GM12878 (cell line): ENCODE measurements around the gene PRKAG2. TPM values are rescaled to one million over a fixed set of nuclear protein-coding genes. Genes with fewer than 3 reads are reported as not detected.

Source experiments
- ATAC-seq: fragments of 200-7000 bp; cut with Tn5 transposase; 3 replicates; pipeline ENCODE4 v1.9.1; 2020; ENCODE audit warnings: mild to moderate bottlenecking, moderate library complexity
- BruUV-seq: library from RNA; stranded (reverse); fragments of 400-500 nt; replicated peaks from 2 replicates; lab custom pipeline; 2021; lab: Mats Ljungman, UMichigan
- CTCF ChIA-PET: fragments of 300-600 bp; sonication (Branson Sonifier 250); formaldehyde crosslinking; extraction: SDS; loops from one replicate; lab custom pipeline; 2021; ENCODE audit warnings: inconsistent platforms; lab: Yijun Ruan, JAX
- POLR2A ChIA-PET: fragments of 350-600 bp; formaldehyde crosslinking; extraction: SDS; loops from one replicate; lab custom pipeline; 2021; ENCODE audit warnings: inconsistent platforms; lab: Charles Lee
- RAD21 ChIA-PET: fragments of 300-600 bp; sonication (Branson Sonifier 250); formaldehyde crosslinking; loops from one replicate; lab custom pipeline; 2023; ENCODE audit warnings: antibody characterized with exemption; ENCODE audit not compliant: unreplicated experiment; lab: Charles Lee
- SMC1A ChIA-PET: fragments of 300-600 bp; sonication (Branson Sonifier 250); formaldehyde crosslinking; loops from one replicate; lab custom pipeline; 2023; ENCODE audit not compliant: unreplicated experiment, uncharacterized antibody; lab: Charles Lee
- DNase-seq: peaks from one replicate; pipeline ENCODE4 v3.0.0-alpha.2; 2011; ENCODE audit warnings: low read depth, low spot score
- FAIRE-seq: peaks from 3 replicates; lab custom pipeline; 2011; peaks lifted over from hg19 to GRCh38; lab: Jason Lieb, UNC
- H2AFZ ChIP-seq: 2 replicates; pipeline ENCODE4 v1.6.0; 2011; ENCODE audit warnings: low read depth, low read length, control low read depth; ENCODE audit not compliant: control insufficient read depth
- H3K27ac ChIP-seq: 2 replicates; pipeline ENCODE4 v1.5.1; 2011; ENCODE audit warnings: control low read depth; ENCODE audit not compliant: control insufficient read depth, insufficient read depth
- H3K27me3 ChIP-seq, 2 experiments: replicated peaks in 1 of 2; 2 replicates each; pipeline versions ENCODE4 v1.6.0 to v1.6.1; 2011; ENCODE audit warnings: low read length in 1 of 2; ENCODE audit not compliant: control insufficient read depth in 2 of 2, insufficient read depth in 2 of 2
- H3K36me3 ChIP-seq, 2 experiments: 2 replicates each; pipeline ENCODE4 v1.5.1; 2011; ENCODE audit warnings: low read length in 1 of 2; ENCODE audit not compliant: control insufficient read depth in 2 of 2, insufficient read depth in 2 of 2
- H3K4me1 ChIP-seq: 2 replicates; pipeline ENCODE4 v1.6.1; 2011; ENCODE audit warnings: mild to moderate bottlenecking, low read length, moderate library complexity, mixed read lengths; ENCODE audit not compliant: control insufficient read depth, insufficient read depth
- H3K4me2 ChIP-seq: 2 replicates; pipeline ENCODE4 v1.6.0; 2011; ENCODE audit warnings: control low read depth; ENCODE audit not compliant: control insufficient read depth, insufficient read depth
- H3K4me3 ChIP-seq: fragments of 200-600 bp; sonication (generic); 2 replicates; pipeline ENCODE4 v1.5.1; 2016
- H3K79me2 ChIP-seq: 2 replicates; pipeline ENCODE4 v1.6.0; 2011; ENCODE audit warnings: low read length; ENCODE audit not compliant: control insufficient read depth, insufficient read depth
- H3K9ac ChIP-seq: 2 replicates; pipeline ENCODE4 v1.8.0; 2011; ENCODE audit warnings: low read length, control low read depth, mixed read lengths; ENCODE audit not compliant: control insufficient read depth, insufficient read depth
- H3K9me3 ChIP-seq: replicated peaks from 3 replicates; pipeline ENCODE4 v1.5.1; 2011; ENCODE audit warnings: mild to moderate bottlenecking, low read length; ENCODE audit not compliant: control insufficient read depth, insufficient read depth
- H4K20me1 ChIP-seq: 2 replicates; pipeline ENCODE4 v1.6.0; 2011; ENCODE audit not compliant: control insufficient read depth, insufficient read depth
- CHD4 ChIP-seq: fragments of 200-600 bp; sonication (generic); IDR thresholded peaks from 2 replicates; pipeline ENCODE4 v1.6.1; 2016; ENCODE audit warnings: mild to moderate bottlenecking
- HDGF ChIP-seq: fragments of 450-650 bp; IDR thresholded peaks from 2 replicates; pipeline ENCODE4 v1.6.1; 2016; ENCODE audit warnings: antibody characterized with exemption
- ZBTB4 ChIP-seq: fragments of 450-650 bp; formaldehyde crosslinking; IDR thresholded peaks from 2 replicates; pipeline ENCODE4 v1.4.0; 2022; ENCODE audit warnings: mild to moderate bottlenecking, moderate library complexity
- WGBS: methylation state at CpG from one replicate; pipeline ENCODE4 v1.1.6; 2016; ENCODE audit warnings: low lambda C conversion rate; ENCODE audit not compliant: insufficient replicate concordance, insufficient coverage; ENCODE audit errors: missing lambda C conversion rate; 5-methylcytosine and 5-hydroxymethylcytosine counted together
- in situ Hi-C: fragments of 300-500 bp; cut with MboI; formaldehyde crosslinking; loops from 9 replicates; pipeline ENCODE4 v1.14.3; 2018; ENCODE audit warnings: mixed read lengths
- intact Hi-C: fragments of 100-400 bp; cut with micrococcal nuclease; formaldehyde crosslinking; loops from one replicate; pipeline ENCODE4 v1.14.2; 2022; ENCODE audit not compliant: unreplicated experiment
- polyA plus RNA-seq, 11 experiments: library from polyadenylated mRNA; depleted of rRNA in 4 of 11; unstranded in 6 of 11; stranded (reverse) in 5 of 11; fragments of >200 nt; fragmentation: Nextera tagmentation in 4 of 11; fragmentation: Illumina TruSeq in 1 of 11; extraction: Ambion mirVana in 4 of 11; extraction: Trizol in 1 of 11; gene quantifications; 1 replicate in 1 of 11; 2 replicates in 10 of 11; pipeline versions ENCODE4 v1.2.1 to v1.2.3, GENCODE V29; 2011 to 2016; ENCODE audit warnings: inconsistent platforms in 2 of 11, missing spikeins in 2 of 11, low read depth in 1 of 11
- total RNA-seq, 4 experiments: library from RNA; depleted of rRNA in 3 of 4; stranded (reverse); fragments of >200 nt in 3 of 4; fragmentation: Illumina TruSeq in 1 of 4; extraction: Trizol in 1 of 4; gene quantifications; 2 replicates each; pipeline versions ENCODE4 v1.2.1 to v1.2.3, GENCODE V29; 2013 to 2021
- TF ChIP-seq, protein P1 (sequence below): IDR thresholded peaks from 2 replicates; pipeline ENCODE4 v1.6.1; 2012; ENCODE audit warnings: low read depth, low read length, improper control_type of control experiment

PRKAG2 gene
- total and polyA plus RNA-seq, 10 of the 15 experiments (the other 5 are each of a cell fraction or from before 2014, with no cell fraction given): 3.4 to 8.9 (median 6.8) TPM

DNA sequence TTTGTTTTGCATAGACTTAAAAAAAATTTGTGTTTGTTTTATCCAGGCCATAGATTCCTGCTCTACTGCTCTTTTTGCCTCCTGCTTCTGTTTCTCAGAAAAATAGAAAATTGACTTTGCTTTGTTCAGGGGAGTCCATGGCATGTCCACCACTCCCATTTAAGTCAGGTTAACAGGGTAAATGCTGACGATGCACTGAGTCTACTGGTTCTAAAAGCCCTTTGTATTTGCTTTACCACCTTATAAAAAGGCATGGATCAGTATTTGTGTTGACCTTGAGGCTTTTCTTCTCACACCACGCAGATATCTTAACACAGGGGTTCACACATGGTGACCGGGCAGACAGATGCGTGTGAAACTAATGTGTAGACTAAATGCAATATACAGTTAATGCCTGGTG lies 217.7 kb downstream of the PRKAG2 start:
- H3K4me2 ChIP-seq: no peak overlapping the region
- no peaks in the 10 kb centered on the region; a peak in 1 of 4 replicates for H3K27me3 ChIP-seq
- H3K4me1 ChIP-seq: no peaks in the 10 kb centered on the region
- no peak overlapping the region for H3K9ac ChIP-seq
- no peaks in the 10 kb centered on the region for H4K20me1 ChIP-seq
- CTCF ChIA-PET: no interaction called here
- H3K27ac ChIP-seq: no peak overlapping the region
- no peak overlapping the region for H2AFZ ChIP-seq
- FAIRE-seq: no peak
- H3K9me3 ChIP-seq: no peaks in the 10 kb centered on the region
- SMC1A ChIA-PET: no interaction called here
- TF ChIP-seq ZBTB4 (CRISPR knock-in tag): no peak
- TF ChIP-seq HDGF: no peak
- TF ChIP-seq CHD4: no peak
- TF ChIP-seq, protein P1, sequence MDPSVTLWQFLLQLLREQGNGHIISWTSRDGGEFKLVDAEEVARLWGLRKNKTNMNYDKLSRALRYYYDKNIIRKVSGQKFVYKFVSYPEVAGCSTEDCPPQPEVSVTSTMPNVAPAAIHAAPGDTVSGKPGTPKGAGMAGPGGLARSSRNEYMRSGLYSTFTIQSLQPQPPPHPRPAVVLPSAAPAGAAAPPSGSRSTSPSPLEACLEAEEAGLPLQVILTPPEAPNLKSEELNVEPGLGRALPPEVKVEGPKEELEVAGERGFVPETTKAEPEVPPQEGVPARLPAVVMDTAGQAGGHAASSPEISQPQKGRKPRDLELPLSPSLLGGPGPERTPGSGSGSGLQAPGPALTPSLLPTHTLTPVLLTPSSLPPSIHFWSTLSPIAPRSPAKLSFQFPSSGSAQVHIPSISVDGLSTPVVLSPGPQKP: no peak
- RAD21 ChIA-PET: no interaction called here
- DNase-seq: no peak
- BruUV-seq: no TSS peak
- intact Hi-C loops: no loop called here
- H3K4me3 ChIP-seq: no peak overlapping the region
- POLR2A ChIA-PET: no interaction called here
- no peaks in the 10 kb centered on the region for H3K36me3 ChIP-seq
- H3K79me2 ChIP-seq: no peaks in the 10 kb centered on the region
- WGBS: 70% methylated on average over 4 of the region's 4 CpGs
- in situ Hi-C loops: no loop called here
- ATAC-seq: no peak
